Adrenal gland (tissue), 12 donors: ENCODE data around the gene ARPP21. TPM values are rescaled to one million over a fixed set of nuclear protein-coding genes. Genes with fewer than 3 reads are reported as not detected.

Experiments
- DNase-seq, 7 donors: peaks; one replicate each; pipeline ENCODE4 v3.0.0-alpha.2; 2019 to 2020
- H3K27ac ChIP-seq, 5 donors: fragments of 200-600 bp; sonication (generic) in 4 of 5; 1 replicate in 3 of 5; 2 replicates in 2 of 5; pipeline versions ENCODE4 v1.5.1 to v1.8.0; 2016 to 2020; ENCODE audit warnings: mild to moderate bottlenecking in 1 of 5
- H3K27me3 ChIP-seq: fragments of 200-600 bp; 2 replicates; pipeline ENCODE4 v1.8.0; 2021
- H3K36me3 ChIP-seq, 2 donors: fragments of 200-600 bp; replicated peaks in 1 of 2; 1 replicate in 1 of 2; 2 replicates in 1 of 2; pipeline versions ENCODE4 v1.5.1 to v1.8.0; 2018 to 2022
- H3K4me1 ChIP-seq, 2 donors: fragments of 200-600 bp; replicated peaks in 1 of 2; 1 replicate in 1 of 2; 2 replicates in 1 of 2; pipeline versions ENCODE4 v1.5.1 to v1.8.0; 2018 to 2021
- H3K4me3 ChIP-seq, 4 donors: fragments of 200-600 bp; sonication (generic) in 3 of 4; one replicate each; pipeline ENCODE4 v1.5.1; 2016 to 2018
- H3K9me3 ChIP-seq, 3 donors: fragments of 200-600 bp; sonication (generic) in 1 of 3; replicated peaks in 1 of 3; 1 replicate in 2 of 3; 2 replicates in 1 of 3; pipeline versions ENCODE4 v1.5.1 to v1.8.0; 2016 to 2021
- POLR2A ChIP-seq, 2 donors: fragments of 450-650 bp; IDR thresholded peaks; one replicate each; pipeline ENCODE4 v1.6.1; 2017; ENCODE audit warnings: antibody characterized with exemption in 2 of 2, mild to moderate bottlenecking in 2 of 2, moderate library complexity in 1 of 2
- WGBS, 4 donors: extraction: QIAGEN DNeasy Blood & Tissue Kit in 2 of 4; methylation state at CpG; one replicate each; pipeline versions ENCODE4 v1.1.5 to v1.1.7; 2013 to 2017; 5-methylcytosine and 5-hydroxymethylcytosine counted together
- intact Hi-C, 2 donors: fragments of 100-400 bp; cut with DNase I; formaldehyde crosslinking; loops; one replicate each; pipeline versions ENCODE4 v1.14.1 to v1.15.0; 2022 to 2023
- polyA plus RNA-seq, 3 donors: library from polyadenylated mRNA; stranded (reverse); fragments of 200-250 nt in 2 of 3; fragments of 350-450 nt in 1 of 3; fragmentation: Illumina TruSeq in 1 of 3; extraction: RNeasy Lipid Tissue Mini Kit (QIAGEN cat#74804) in 1 of 3; gene quantifications; one replicate each; pipeline ENCODE4 v1.2.3, GENCODE V29; 2013 to 2014
- total RNA-seq, 9 donors: library from RNA; depleted of rRNA in 4 of 9; stranded (reverse); fragments of >200 nt in 4 of 9; fragments of 120-200 nt in 1 of 9; fragmentation: NEBNext Ultra II Directional in 1 of 9; extraction: Animal tissue kit (Norgen Biotek cat#: 25700) in 1 of 9; gene quantifications; one replicate each; pipeline versions ENCODE4 v1.1.0 to v1.2.4, GENCODE V29; 2013 to 2023
- TF ChIP-seq, protein P1 (sequence below), 6 experiments: fragments of 450-650 bp in 4 of 6; fragments of 200-600 bp in 2 of 6; sonication (generic) in 1 of 6; IDR thresholded peaks; 1 replicate in 5 of 6; 2 replicates in 1 of 6; pipeline versions ENCODE4 v1.5.1 to v1.8.0; 2016 to 2021; ENCODE audit warnings: antibody characterized with exemption in 6 of 6, mild to moderate bottlenecking in 2 of 6, moderate library complexity in 1 of 6
- donor health status: healthy with polysubstance abuse.
- donor health status: Bipolar disorder and iron deficiency.
- donor health status: DM: yes; HTN: yes; CAD: no.
- donor health status: DM: no; HTN: no; CAD: no.
- donor health status: DM: no; HTN: no; CAD: no.
- donor health status: DM: yes; HTN: yes; CAD: no.

ARPP21 gene
- total and polyA plus RNA-seq, 12 donors: 0.32 to 0.79 (median 0.72) TPM; not detected in 9

DNA sequence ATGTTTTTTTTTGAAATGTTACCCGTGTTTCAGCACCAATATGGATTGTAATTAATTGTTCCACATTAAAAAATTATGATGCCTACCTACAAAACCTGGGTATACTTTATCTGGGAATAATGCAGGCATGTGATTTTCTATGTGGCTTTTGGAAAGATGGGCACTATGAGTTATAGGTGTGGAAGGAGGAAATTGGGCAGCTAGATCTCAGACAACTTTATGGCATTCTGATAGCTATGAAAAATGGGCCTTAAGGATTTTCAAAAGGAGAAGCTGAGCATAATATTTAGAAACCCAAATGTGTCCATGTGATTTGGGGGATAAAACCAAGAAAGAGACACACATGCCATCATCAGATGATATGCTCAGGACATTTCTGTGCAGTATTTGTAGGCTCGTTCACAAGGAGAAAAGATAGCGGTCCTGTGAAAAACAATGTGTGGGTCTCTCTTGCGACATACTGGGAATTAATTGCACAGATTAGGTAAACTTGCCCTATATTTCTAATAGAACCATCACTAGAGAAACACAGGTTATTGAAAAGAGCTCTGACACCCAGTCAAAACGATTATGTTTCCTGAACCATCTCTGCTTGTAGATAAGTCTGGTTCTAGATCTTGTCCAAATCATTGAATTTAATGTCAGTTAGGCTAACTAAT, 35.3 kb downstream of the ARPP21 start:
- Histone ChIP-seq H3K27me3 (no peaks in the 10 kb centered on the region), H3K27ac (no peak overlapping the region), H3K4me1 (no peaks in the 10 kb centered on the region), H3K36me3 (no peaks in the 10 kb centered on the region), H3K4me3 (no peak overlapping the region), H3K9me3 (no peaks in the 10 kb centered on the region)
- 78 to 84% (median 84%) methylated on average over 5 of the region's 5 CpGs for WGBS, 4 donors
- intact Hi-C loops: no loop called here
- no peak for DNase-seq
- TF ChIP-seq POLR2A (IDR thresholded peaks at IDR 0.05): no peak
- TF ChIP-seq, protein P1, sequence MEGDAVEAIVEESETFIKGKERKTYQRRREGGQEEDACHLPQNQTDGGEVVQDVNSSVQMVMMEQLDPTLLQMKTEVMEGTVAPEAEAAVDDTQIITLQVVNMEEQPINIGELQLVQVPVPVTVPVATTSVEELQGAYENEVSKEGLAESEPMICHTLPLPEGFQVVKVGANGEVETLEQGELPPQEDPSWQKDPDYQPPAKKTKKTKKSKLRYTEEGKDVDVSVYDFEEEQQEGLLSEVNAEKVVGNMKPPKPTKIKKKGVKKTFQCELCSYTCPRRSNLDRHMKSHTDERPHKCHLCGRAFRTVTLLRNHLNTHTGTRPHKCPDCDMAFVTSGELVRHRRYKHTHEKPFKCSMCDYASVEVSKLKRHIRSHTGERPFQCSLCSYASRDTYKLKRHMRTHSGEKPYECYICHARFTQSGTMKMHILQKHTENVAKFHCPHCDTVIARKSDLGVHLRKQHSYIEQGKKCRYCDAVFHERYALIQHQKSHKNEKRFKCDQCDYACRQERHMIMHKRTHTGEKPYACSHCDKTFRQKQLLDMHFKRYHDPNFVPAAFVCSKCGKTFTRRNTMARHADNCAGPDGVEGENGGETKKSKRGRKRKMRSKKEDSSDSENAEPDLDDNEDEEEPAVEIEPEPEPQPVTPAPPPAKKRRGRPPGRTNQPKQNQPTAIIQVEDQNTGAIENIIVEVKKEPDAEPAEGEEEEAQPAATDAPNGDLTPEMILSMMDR (IDR thresholded peaks at IDR 0.05): no peak

- no peaks in the 10 kb centered on the region for H3K9me3 ChIP-seq
- no peaks in the 10 kb centered on the region for H3K36me3 ChIP-seq
- no peak overlapping the region for H3K4me3 ChIP-seq
- intact Hi-C loops: no loop called here
- no peak for TF ChIP-seq POLR2A (IDR thresholded peaks at IDR 0.05)
- TF ChIP-seq, protein P1 (IDR thresholded peaks at IDR 0.05): no peak
- no peaks in the 10 kb centered on the region for H3K4me1 ChIP-seq
- no peaks in the 10 kb centered on the region for H3K27me3 ChIP-seq
- H3K27ac ChIP-seq: no peak overlapping the region
- DNase-seq: peak in 1 of 7 donors; percentile 17
- 33 to 57% (median 37%) methylated on average over 1 of the region's 1 CpG for WGBS, 4 donors
These were observed 35.9 kb downstream of the ARPP21 start for GRCh38 chr3:35675206-35675605.

DNA sequence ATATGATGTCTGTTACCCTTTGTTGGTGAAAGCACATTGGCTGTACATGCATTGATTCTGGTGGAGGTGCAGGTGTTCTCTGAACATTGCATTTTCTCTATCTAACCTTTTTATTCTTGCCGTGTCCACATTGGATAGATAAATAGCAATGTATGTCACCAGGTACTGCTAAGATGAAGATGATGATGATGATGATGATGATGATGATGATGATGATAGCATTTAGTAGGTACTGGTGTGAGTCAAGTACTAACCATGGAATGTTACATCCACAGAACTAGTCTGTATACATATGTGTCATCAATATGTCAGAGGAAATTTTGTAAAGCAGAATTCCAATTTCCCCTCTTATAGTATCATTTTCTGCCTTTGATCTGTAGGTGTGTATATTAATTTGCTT, 36.3 kb downstream of the ARPP21 start:
- H3K9me3 ChIP-seq: no peaks in the 10 kb centered on the region
- no peak overlapping the region for H3K27ac ChIP-seq
- no peak for TF ChIP-seq POLR2A (IDR thresholded peaks at IDR 0.05)
- TF ChIP-seq, protein P1 (IDR thresholded peaks at IDR 0.05): no peak
- intact Hi-C loops: no loop called here
- no peaks in the 10 kb centered on the region for H3K4me1 ChIP-seq
- DNase-seq: no peak
- WGBS, 4 donors: 79 to 83% (median 81%) methylated on average over 1 of the region's 1 CpG
- no peaks in the 10 kb centered on the region for H3K27me3 ChIP-seq
- H3K36me3 ChIP-seq: no peaks in the 10 kb centered on the region
- H3K4me3 ChIP-seq: no peak overlapping the region

- TF ChIP-seq, protein P1 (IDR thresholded peaks at IDR 0.05): no peak
- no peak for TF ChIP-seq POLR2A (IDR thresholded peaks at IDR 0.05)
- Histone ChIP-seq H3K36me3 (no peaks in the 10 kb centered on the region), H3K4me3 (no peak overlapping the region), H3K27me3 (no peaks in the 10 kb centered on the region), H3K9me3 (no peaks in the 10 kb centered on the region), H3K27ac (no peak overlapping the region), H3K4me1 (no peaks in the 10 kb centered on the region)
- no peak for DNase-seq
- intact Hi-C loops: no loop called here
- 78 to 81% (median 79%) methylated on average over 5 of the region's 5 CpGs for WGBS, 4 donors
These were observed 38.5 kb downstream of the ARPP21 start for GRCh38 chr3:35677797-35678196.
